Measurements from ENCODE around the gene DGKZ. TPM values are rescaled to one million over a fixed set of nuclear protein-coding genes. Genes with fewer than 3 reads are reported as not detected.
"Not testable (repeated sequence)": the region's sequence is repeated elsewhere in the genome, so short reads cannot be mapped to it uniquely, and the experiment has no call there.

Gene DGKZ
- polyA plus RNA-seq, 2 of the 4 experiments (the other 2 are of a cell fraction), result 12.8 to 28.4 TPM

- no peak for DNase-seq (ENCODE audit: low read depth in 1 of 2, low spot score in 1 of 2)
- no peak for ATAC-seq
- H3K9me3 ChIP-seq, result no peaks in the 10 kb centered on the region
- ChIA-PET POLR2A (no interaction called here), CTCF (interaction anchor here (20.1 to 31.4 kb wide), 2 partner anchors 9 to 58 kb away, joined by 321 to 872 read pairs; no protein-coding TSS in a partner anchor)
- H3K4me3 ChIP-seq, result no peak overlapping the region
- no peak for FAIRE-seq
- 91% methylated on average over 7 of the region's 7 CpGs for WGBS (ENCODE audit: missing lambda C conversion rate)
- H3K27ac ChIP-seq, result 0 out of 6 replicates have a peak overlapping the region, but pooled peaks of 1 of the 2 experiments have one; percentile 32
- H3K4me1 ChIP-seq, result peaks cover 32% of the 10 kb centered on the region
- H3K4me2 ChIP-seq, result no peak overlapping the region
- TF ChIP-seq KDM1A (IDR thresholded peaks at IDR 0.05; ENCODE audit: low read depth) (no peak), CTCF (IDR thresholded peaks at IDR 0.05) (no peak), HMGXB4 (CRISPR knock-in tag; IDR thresholded peaks at IDR 0.05; ENCODE audit: borderline replicate concordance) (no peak), ZSCAN20 (CRISPR knock-in tag; IDR thresholded peaks at IDR 0.05) (no peak), HES2 (IDR thresholded peaks at IDR 0.05) (no peak), EHF (CRISPR knock-in tag; IDR thresholded peaks at IDR 0.05) (no peak), ESRRA (IDR thresholded peaks at IDR 0.05; ENCODE audit: borderline replicate concordance, low read length) (no peak), ZFP36 (IDR thresholded peaks at IDR 0.05; ENCODE audit: borderline replicate concordance, partially characterized antibody) (no peak), EP300 (IDR thresholded peaks at IDR 0.05) (no peak), NFE2L2 (conservative IDR thresholded peaks at IDR 0.05; ENCODE audit: low read length) (no peak), SREBF2 (IDR thresholded peaks at IDR 0.05) (no peak), ZC3H11A (IDR thresholded peaks at IDR 0.05) (no peak), HOXA7 (CRISPR knock-in tag; IDR thresholded peaks at IDR 0.05) (no peak), EHMT2 (IDR thresholded peaks at IDR 0.05; ENCODE audit: low read depth) (no peak), RNF2 (IDR thresholded peaks at IDR 0.05; ENCODE audit: borderline replicate concordance, low read depth) (no peak), REST (IDR thresholded peaks at IDR 0.05) (no peak), PBX3 (IDR thresholded peaks at IDR 0.05) (no peak), GATA3 (IDR thresholded peaks at IDR 0.05; ENCODE audit: borderline replicate concordance) (no peak), BHLHE40 (IDR thresholded peaks at IDR 0.05; ENCODE audit: low read depth, low read length) (no peak)
Measured at GRCh38 chr11:46302866-46303265, 44.4 kb upstream of the DGKZ start.

GRCh38 chr11:46304036-46304435 is 43.2 kb upstream of the DGKZ start:
- WGBS (ENCODE audit: missing lambda C conversion rate), result 93% methylated on average over 12 of the region's 12 CpGs
- DNase-seq (ENCODE audit: low read depth in 1 of 2, low spot score in 1 of 2); H3K4me3 ChIP-seq; H3K9me3 ChIP-seq; ATAC-seq; FAIRE-seq; H3K4me2 ChIP-seq: not testable (repeated sequence)
- Histone ChIP-seq H3K4me1 (peaks cover 26% of the 10 kb centered on the region), H3K27ac (peak overlapping the region in 1 of 2 experiments; percentile 32; a peak in 1 of 6 replicates)
- POLR2A ChIA-PET, result interaction anchor here (0.6 to 1.4 kb wide), 2 partner anchors 55 to 61 kb away, joined by 4 read pairs; no protein-coding TSS in a partner anchor
- CTCF ChIA-PET, result interaction anchor here (0.6 to 31.4 kb wide), 5 partner anchors 10 to 59 kb away, joined by 3 to 872 read pairs (median 6); partner anchors contain the start of gene CREB3L1
